Vagina (tissue), 2 donors: ENCODE measurements around the gene ZNF490. TPM values are rescaled to one million over a fixed set of nuclear protein-coding genes. Genes with fewer than 3 reads are reported as not detected.

Experiments used
- DNase-seq, 2 donors: peaks; one replicate each; pipeline ENCODE4 v3.0.0-alpha.2; 2017; ENCODE audit errors: extremely low spot score in 2 of 2
- H3K27ac ChIP-seq: fragments of 200-600 bp; sonication (generic); one replicate; pipeline ENCODE4 v1.5.1; 2019
- H3K27me3 ChIP-seq: fragments of 200-600 bp; sonication (generic); one replicate; pipeline ENCODE4 v1.5.1; 2019
- H3K36me3 ChIP-seq, 2 donors: fragments of 200-600 bp; sonication (generic); one replicate each; pipeline ENCODE4 v1.5.1; 2017 to 2019
- H3K4me1 ChIP-seq: fragments of 200-600 bp; sonication (generic); one replicate; pipeline ENCODE4 v1.5.1; 2019
- H3K4me3 ChIP-seq, 2 donors: fragments of 200-600 bp; sonication (generic); 1 replicate in 1 of 2; 2 replicates in 1 of 2; pipeline ENCODE4 v1.5.1; 2016 to 2019
- H3K9me3 ChIP-seq: fragments of 200-600 bp; sonication (generic); one replicate; pipeline ENCODE4 v1.5.1; 2019
- POLR2A ChIP-seq, 2 donors: fragments of 450-650 bp; IDR thresholded peaks; one replicate each; pipeline ENCODE4 v1.6.1; 2017; ENCODE audit warnings: antibody characterized with exemption in 2 of 2, mild to moderate bottlenecking in 2 of 2, moderate library complexity in 2 of 2
- POLR2AphosphoS5 ChIP-seq, 2 donors: sonication (generic); formaldehyde crosslinking; IDR thresholded peaks; one replicate each; pipeline ENCODE4 v1.9.0; 2017; ENCODE audit warnings: antibody characterized with exemption in 2 of 2, mild to moderate bottlenecking in 2 of 2, low read depth in 1 of 2; ENCODE audit not compliant: insufficient read depth in 1 of 2
- intact Hi-C: fragments of 100-400 bp; cut with DNase I; formaldehyde crosslinking; loops from one replicate; pipeline ENCODE4 v1.15.1; 2023
- total RNA-seq: library from RNA; depleted of rRNA; stranded (reverse); fragments of >200 nt; gene quantifications from one replicate; pipeline ENCODE4 v1.2.3, GENCODE V29; 2016
- TF ChIP-seq, protein P1 (sequence below), 3 experiments: fragments of 450-650 bp in 2 of 3; fragments of 200-600 bp in 1 of 3; sonication (generic) in 1 of 3; IDR thresholded peaks; one replicate each; pipeline ENCODE4 v1.5.1; 2017 to 2019; ENCODE audit warnings: antibody characterized with exemption in 3 of 3, mild to moderate bottlenecking in 2 of 3, moderate library complexity in 2 of 3

ZNF490 gene
- total RNA-seq, 1 donor from 2014 or later = 4.9 TPM

DNA sequence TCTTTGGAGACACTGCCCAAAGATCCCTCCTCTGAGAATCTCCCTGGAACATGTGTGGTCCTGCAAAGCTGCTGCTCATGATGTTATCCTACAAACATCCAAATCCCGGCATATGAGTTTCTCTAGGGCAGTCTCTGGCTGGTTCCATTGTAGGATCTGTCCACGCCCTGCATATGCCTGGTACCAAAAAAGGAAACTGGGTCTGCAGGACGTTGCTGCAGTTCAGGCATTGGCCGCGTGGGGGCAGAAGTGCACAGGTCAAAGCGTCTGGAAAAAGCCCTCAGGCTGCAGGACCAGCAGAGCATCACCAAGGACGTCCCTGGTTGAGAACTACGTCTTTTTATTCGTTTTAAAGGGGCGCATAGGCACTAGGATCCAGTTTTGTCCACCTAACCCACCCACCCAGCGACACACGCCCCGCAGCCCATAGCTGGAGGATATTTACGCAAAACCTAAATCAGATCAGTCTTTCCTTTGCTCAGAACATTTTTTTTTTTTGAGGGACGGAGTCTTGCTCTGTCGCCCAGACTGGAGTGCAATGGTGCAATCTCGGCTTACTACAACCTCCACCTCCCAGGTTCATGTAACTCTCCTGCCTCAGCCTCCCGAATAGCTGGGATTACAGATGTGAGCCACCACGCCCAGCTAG is 46.5 kb downstream of the ZNF490 start:
- no peak for DNase-seq
- intact Hi-C loops = no loop called here
- Histone ChIP-seq H3K36me3 (no peaks in the 10 kb centered on the region), H3K4me3 (no peak overlapping the region), H3K27ac (no peak overlapping the region), H3K9me3 (no peaks in the 10 kb centered on the region), H3K27me3 (no peaks in the 10 kb centered on the region), H3K4me1 (peaks cover 9% of the 10 kb centered on the region)
- TF ChIP-seq POLR2A (IDR thresholded peaks at IDR 0.05) = no peak
- peak; percentile 18 to 70 for TF ChIP-seq POLR2AphosphoS5 (IDR thresholded peaks at IDR 0.05; ENCODE audit: insufficient read depth in 1 of 2, low read depth in 1 of 2)
- TF ChIP-seq, protein P1, sequence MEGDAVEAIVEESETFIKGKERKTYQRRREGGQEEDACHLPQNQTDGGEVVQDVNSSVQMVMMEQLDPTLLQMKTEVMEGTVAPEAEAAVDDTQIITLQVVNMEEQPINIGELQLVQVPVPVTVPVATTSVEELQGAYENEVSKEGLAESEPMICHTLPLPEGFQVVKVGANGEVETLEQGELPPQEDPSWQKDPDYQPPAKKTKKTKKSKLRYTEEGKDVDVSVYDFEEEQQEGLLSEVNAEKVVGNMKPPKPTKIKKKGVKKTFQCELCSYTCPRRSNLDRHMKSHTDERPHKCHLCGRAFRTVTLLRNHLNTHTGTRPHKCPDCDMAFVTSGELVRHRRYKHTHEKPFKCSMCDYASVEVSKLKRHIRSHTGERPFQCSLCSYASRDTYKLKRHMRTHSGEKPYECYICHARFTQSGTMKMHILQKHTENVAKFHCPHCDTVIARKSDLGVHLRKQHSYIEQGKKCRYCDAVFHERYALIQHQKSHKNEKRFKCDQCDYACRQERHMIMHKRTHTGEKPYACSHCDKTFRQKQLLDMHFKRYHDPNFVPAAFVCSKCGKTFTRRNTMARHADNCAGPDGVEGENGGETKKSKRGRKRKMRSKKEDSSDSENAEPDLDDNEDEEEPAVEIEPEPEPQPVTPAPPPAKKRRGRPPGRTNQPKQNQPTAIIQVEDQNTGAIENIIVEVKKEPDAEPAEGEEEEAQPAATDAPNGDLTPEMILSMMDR (IDR thresholded peaks at IDR 0.05) = peak; percentile 71 to 93 (median 81)

- H3K4me3 ChIP-seq = no peak overlapping the region
- intact Hi-C loops = no loop called here
- H3K27me3 ChIP-seq = no peaks in the 10 kb centered on the region
Observed at GRCh38 chr19:12555456-12555930, 55.1 kb downstream of the ZNF490 start.

GRCh38 chr19:12551060-12551832 is 59.4 kb downstream of the ZNF490 start, which contains the start of gene ZNF564:
Gene ZNF564, minus strand, starts transcription at chr19:12551482. Its CDS starts 150 bp downstream, at chr19:12551332.
- H3K27me3 ChIP-seq = no peaks in the 10 kb centered on the region
- H3K9me3 ChIP-seq = no peaks in the 10 kb centered on the region
- H3K4me3 ChIP-seq = peak within 1 kb of the TSS; percentile 79 to 92
- peak within 1 kb of the TSS; percentile 90 for H3K27ac ChIP-seq
- intact Hi-C loops = no loop called here
- H3K36me3 ChIP-seq = peaks cover 0 to under 1% of the 10 kb centered on the region in 2 donors
- TF ChIP-seq POLR2A (IDR thresholded peaks at IDR 0.05) = peak in 1 of 2 donors; percentile 36
- peak; percentile 89 to 92 for TF ChIP-seq POLR2AphosphoS5 (IDR thresholded peaks at IDR 0.05; ENCODE audit: insufficient read depth in 1 of 2, low read depth in 1 of 2)
- TF ChIP-seq, protein P1 (IDR thresholded peaks at IDR 0.05) = peak in 1 of 3 experiments; percentile 17
- peak; percentile 98 to 99 for DNase-seq
- peaks cover 37% of the 10 kb centered on the region for H3K4me1 ChIP-seq

More at GRCh38 chr19:12555456-12555930, 55.1 kb downstream of the ZNF490 start:
- no peak overlapping the region for H3K27ac ChIP-seq
- peaks cover 11% of the 10 kb centered on the region for H3K4me1 ChIP-seq
- no peaks in the 10 kb centered on the region for H3K9me3 ChIP-seq
- H3K36me3 ChIP-seq = no peaks in the 10 kb centered on the region
- DNase-seq = no peak
- no peak for TF ChIP-seq POLR2A (IDR thresholded peaks at IDR 0.05)
- no peak for TF ChIP-seq POLR2AphosphoS5 (IDR thresholded peaks at IDR 0.05; ENCODE audit: insufficient read depth in 1 of 2, low read depth in 1 of 2)
- TF ChIP-seq, protein P1 (IDR thresholded peaks at IDR 0.05) = no peak

DNA sequence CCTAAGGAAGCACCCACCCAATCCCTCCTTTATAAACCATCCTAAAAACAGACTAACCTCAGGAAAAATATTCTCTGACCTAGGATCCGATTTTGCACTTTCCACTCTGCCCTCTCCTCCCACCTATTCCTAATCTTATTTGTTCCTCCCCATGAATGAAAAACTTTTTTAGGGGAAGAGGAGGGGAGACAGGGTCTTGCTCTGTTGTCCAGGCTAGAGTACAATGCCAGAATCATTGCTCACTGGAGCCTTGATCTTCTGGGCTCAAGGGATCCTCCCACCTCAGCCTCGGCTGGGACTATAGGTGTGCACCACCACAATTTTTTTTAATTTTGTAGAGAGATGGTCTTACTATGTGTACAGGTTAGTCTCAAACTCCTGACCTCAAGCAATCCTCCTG is 63.7 kb downstream of the ZNF490 start:
- H3K9me3 ChIP-seq = no peaks in the 10 kb centered on the region
- H3K27ac ChIP-seq = no peak overlapping the region
- peaks cover 30% of the 10 kb centered on the region for H3K4me1 ChIP-seq
- DNase-seq = no peak
- TF ChIP-seq POLR2AphosphoS5 (IDR thresholded peaks at IDR 0.05; ENCODE audit: insufficient read depth in 1 of 2, low read depth in 1 of 2) (no peak), POLR2A (IDR thresholded peaks at IDR 0.05) (no peak)
- TF ChIP-seq, protein P1 (IDR thresholded peaks at IDR 0.05) = no peak
- peaks cover 0 to 5% of the 10 kb centered on the region in 2 donors for H3K36me3 ChIP-seq
- intact Hi-C loops = no loop called here
- H3K4me3 ChIP-seq = no peak overlapping the region
- no peaks in the 10 kb centered on the region for H3K27me3 ChIP-seq
